Fibroblast of skin of abdomen (primary cell): ENCODE results near the gene RPP25L.

Source experiments
- DNase-seq: peaks from one replicate; pipeline ENCODE4 v3.0.0-alpha.2; 2013

Gene RPP25L

GRCh38 chr9:34585946-34586669 is 25.8 kb downstream of the RPP25L start:
- no peak for DNase-seq

DNA sequence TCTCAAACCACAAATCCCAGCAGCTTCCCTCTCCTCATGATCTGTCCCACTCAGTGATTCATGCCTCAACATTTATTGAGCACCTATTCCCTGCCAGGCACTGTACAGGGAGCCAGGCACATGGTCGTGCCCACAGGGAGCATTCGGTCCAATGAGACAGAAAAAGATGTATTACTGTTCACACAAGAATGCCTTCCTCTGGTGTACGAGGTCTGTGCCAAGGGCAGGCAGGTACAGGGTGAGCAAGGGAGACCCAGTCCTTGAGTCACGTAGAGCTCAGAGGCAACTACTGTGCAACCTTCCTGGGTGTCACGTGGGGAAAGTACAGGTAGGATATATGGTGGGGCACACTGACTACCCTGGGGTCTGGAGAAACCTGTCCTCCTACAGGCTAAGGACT is 26.9 kb downstream of the RPP25L start:
- no peak for DNase-seq

GRCh38 chr9:34582787-34583186 is 29.1 kb downstream of the RPP25L start:
- DNase-seq = no peak

DNA sequence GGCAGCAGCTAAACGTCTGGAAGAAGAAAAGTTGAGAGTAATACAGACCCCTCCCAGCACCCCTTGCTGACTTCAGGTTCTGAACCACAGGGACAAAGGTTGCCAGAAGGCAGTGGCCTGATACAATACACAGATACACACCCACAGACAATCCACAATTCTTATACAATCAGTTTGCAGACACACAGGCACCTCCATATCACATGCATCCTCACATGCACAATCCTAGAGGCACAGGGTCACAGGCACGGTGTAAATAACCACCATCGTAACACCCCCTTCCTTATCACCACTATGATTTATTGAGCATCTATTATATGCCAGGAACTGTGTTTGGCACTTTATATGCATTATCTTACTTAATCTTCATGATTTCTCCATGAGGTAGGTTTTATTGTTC is 30.6 kb downstream of the RPP25L start:
- DNase-seq = no peak

- DNase-seq = no peak
These were observed 31.5 kb downstream of the RPP25L start for GRCh38 chr9:34580358-34580757.

- no peak for DNase-seq
These were observed 32.1 kb downstream of the RPP25L start for GRCh38 chr9:34579808-34580163.

DNA sequence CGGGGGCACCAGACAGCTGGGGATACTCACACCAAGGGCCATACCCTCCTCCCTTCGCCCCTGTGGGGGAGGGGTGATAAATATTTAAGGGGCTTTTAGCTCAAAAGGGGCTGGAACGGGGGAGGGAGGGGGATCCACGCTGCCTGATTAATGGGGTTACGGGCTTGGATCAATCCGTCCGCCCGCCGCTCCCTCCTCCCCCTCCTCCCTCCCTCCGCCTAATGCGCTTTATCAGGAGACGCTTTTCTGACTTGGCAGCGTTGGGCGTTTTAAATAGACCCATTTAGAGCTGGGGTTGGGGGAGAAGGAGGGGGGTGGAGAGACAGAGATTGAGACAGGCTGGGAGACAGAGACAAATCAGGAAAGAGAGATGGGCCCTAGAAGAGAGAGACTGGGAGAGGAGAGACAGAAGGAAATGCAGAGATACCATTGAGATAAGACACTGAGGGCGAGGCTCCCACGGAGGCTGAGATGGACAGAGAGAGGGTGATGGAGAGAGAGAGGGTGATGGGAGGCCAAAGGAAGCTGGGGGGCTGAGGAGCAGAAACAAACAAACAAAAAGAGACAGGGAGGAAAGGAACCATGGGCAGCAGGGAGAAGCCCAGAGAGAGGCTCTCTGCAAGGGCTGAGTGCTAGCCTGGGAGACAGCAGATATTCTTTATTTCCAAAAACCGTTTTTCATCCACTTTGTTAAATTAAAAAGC is 32.6 kb downstream of the RPP25L start:
- no peak for DNase-seq

GRCh38 chr9:34578241-34579103 is 33.4 kb downstream of the RPP25L start:
- peak; percentile 70 for DNase-seq

DNA sequence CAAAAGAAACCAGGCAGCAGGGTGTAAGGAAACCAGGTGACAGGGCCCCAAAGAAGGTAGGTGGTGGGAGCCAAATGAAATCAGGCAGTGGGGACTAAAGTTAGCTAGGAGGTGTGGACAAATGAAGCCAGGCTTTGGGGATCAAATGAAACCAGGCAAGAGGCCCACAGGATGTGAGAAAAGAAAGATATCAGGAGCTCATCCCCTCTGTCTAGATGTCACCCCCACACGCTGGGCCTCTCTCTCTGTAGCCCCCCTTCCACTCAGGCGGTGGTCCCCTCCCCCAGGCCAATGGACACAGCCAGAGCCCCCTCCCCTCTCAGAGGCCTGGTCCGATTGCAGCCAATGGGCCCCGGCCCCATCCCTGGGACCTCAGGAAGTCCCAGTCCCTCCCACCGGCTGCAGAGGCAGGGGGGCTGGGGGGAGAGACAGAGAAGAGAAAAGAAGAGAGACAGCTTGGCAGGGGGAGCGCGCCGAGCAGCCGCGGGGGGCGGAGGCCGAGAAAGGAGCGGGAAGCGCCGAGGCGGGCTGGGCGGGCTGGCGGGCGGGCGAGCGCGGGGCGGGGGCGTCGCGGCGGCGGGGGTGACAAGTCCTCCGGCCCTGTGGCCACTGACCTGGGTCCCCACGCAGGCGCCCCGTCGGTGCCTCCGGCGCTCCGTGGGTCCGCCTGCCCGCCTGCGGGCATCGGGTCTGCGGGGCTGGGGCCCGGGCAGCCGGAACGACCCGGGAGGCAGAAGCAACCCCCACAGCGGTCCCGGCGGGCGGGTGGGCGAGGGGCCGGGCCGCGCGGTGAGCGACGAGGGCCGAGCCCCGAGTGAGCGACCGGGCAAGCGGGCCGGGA is 34.3 kb downstream of the RPP25L start:
- no peak for DNase-seq

- no peak for DNase-seq
These were observed 35.1 kb downstream of the RPP25L start for GRCh38 chr9:34576597-34577399.

DNA sequence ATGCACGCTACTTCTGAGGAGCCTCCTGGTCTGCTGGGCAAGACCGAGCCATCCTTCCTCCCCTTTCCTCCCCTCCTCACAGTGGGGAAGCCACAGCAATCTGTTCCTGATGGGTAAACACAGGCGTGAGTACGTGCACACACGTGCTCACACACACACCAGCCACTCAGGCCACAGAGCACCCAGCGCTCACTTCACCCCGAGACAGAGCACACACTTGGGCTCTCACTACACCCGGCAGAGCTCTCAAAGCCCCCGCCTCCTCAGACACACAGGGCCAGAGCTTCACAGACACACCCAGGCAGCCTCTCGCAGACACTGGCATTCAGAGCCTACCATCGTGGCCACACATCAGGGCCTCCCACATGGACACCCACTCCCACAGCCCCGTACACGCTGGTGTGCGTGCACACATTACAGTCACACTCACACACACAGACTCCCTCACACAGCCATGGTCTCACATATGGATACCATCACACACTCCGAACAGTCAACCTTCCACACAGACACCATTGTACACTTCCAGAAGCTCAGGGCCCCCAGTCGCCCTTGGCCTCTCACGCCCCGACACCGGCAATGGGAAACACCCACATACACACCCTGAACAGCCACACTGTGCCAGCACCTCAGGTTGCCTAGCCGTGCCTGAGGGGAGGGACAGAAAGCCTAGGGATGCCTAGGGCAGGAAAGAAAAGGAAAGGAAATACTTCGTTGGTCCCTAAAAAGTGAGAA is 35.9 kb downstream of the RPP25L start:
- no peak for DNase-seq

GRCh38 chr9:34575241-34575640 is 36.7 kb downstream of the RPP25L start:
- DNase-seq = no peak

- DNase-seq = no peak
These were observed 37.3 kb downstream of the RPP25L start for GRCh38 chr9:34574571-34574970.

DNA sequence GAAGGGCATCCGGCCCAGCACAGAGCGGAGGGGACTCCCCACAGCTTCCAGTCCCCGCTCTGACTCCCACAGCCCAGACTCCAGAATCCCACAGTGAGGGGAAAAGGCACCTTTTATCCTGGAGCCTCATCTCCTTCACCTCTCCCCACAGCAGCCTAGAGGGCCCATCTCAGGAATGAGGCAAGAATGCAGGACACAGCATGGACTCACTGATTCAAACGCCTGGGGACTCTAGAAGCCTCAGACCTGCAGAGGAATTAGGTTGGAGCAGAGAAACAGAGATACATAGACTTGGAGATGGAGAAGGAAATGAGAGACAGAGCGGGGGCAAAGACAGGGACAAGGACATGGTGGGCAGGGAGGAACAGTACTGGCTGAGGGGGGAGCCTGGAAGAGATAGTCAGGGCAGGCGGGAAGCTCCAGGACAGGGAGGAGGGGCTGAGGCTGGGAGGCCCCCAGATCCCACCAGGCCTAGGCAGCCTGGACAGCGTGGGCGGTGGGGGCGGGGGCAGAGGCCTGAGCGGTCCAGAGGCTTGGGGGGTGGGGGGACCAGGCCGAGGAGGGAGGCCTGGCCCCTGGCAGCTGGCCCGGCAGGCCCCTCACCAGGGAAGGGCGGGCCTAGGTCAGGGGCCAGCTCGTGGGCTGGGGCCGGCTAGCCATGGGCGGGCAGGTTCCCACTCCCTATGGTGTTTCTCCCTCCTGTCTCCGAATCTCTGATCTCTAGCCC is 38.1 kb downstream of the RPP25L start:
- DNase-seq = no peak

DNA sequence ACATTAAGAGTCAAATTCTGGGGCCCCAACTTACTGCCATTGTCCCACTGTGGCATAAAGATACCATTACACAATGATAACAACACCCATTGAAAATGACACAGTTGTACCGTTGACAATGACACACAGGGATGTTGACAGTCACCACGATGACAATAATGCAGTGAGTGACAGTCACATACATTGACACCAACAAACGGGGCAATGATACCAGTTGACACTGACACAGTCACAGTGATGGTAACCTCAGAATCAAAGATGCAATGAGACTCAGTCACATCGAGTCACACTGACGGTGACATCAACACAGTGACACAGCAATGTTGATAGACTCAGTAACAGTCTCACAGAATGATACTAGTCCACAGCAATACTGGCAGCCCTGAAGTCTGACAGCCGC is 39.3 kb downstream of the RPP25L start:
- DNase-seq = no peak

GRCh38 chr9:34572092-34572491 is 39.8 kb downstream of the RPP25L start:
- no peak for DNase-seq

DNA sequence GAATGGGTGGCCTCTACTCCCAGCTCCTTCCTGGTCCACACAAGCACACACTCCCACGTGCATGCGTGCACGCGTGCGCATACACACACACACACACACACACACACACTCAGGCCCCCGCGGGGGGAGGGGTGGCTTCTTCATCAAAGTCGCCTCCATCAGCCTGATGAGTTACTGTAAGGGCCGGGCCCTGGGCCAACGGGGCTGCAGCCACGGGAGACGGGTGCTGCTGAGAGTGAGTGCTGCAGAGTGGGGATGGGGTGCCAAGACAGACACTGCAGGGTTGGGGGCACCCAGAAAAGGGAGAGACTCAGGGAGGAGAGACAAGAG is 40.5 kb downstream of the RPP25L start:
- peak; percentile 31 for DNase-seq

GRCh38 chr9:34570809-34571480 is 41.0 kb downstream of the RPP25L start:
- DNase-seq = no peak

GRCh38 chr9:34570376-34570775 is 41.5 kb downstream of the RPP25L start:
- DNase-seq = no peak

DNA sequence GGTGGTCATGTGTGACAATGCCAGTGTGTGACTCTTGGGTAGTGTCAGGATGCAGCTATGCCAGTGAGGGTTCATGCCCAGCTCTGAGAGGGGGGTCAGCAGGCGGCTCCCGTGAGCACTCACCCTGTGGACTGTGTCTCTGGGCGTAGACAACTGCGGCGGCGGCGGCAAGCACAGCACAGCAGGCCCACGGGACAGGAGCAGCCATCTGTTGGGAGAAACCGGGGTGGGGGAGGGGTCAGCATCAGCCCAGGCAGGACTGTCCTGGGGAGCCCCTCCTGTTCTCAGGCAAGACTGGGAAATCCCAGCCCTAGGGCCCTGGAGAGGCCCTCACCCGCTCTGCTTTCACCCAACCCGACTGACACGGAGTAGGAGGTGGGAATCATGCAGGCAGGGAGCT is 43.1 kb downstream of the RPP25L start:
- no peak for DNase-seq
